KMS-11 (cell line): ENCODE measurements around the gene REXO1.

ENCODE experiments used
- H2AFZ ChIP-seq: fragments of 200-600 bp; sonication (generic); 2 replicates; pipeline ENCODE4 v1.6.1; 2016; ENCODE audit warnings: antibody characterized with exemption, mixed run types, low read depth
- H3K27ac ChIP-seq: fragments of 200-600 bp; sonication (generic); 2 replicates; pipeline ENCODE4 v1.6.1; 2016; ENCODE audit warnings: mild to moderate bottlenecking, mixed run types
- H3K27me3 ChIP-seq: fragments of 200-600 bp; sonication (generic); 2 replicates; pipeline ENCODE4 v1.6.1; 2017; ENCODE audit warnings: mild to moderate bottlenecking, low read depth, mixed run types, moderate library complexity; ENCODE audit not compliant: insufficient read depth
- H3K36me3 ChIP-seq: fragments of 200-600 bp; sonication (generic); 2 replicates; pipeline ENCODE4 v1.6.1; 2017; ENCODE audit warnings: mild to moderate bottlenecking, mixed run types; ENCODE audit not compliant: insufficient read depth
- H3K4me1 ChIP-seq: fragments of 200-600 bp; sonication (generic); 2 replicates; pipeline ENCODE4 v1.6.1; 2016; ENCODE audit warnings: mild to moderate bottlenecking, low read depth, mixed run types; ENCODE audit not compliant: poor library complexity, severe bottlenecking
- H3K4me2 ChIP-seq: fragments of 200-600 bp; sonication (generic); 2 replicates; pipeline ENCODE4 v1.7.0; 2016; ENCODE audit warnings: mild to moderate bottlenecking, mixed run types
- H3K4me3 ChIP-seq: fragments of 200-600 bp; sonication (generic); IDR thresholded peaks from 2 replicates; pipeline ENCODE4 v1.6.1; 2017; ENCODE audit warnings: low read depth, low read length, mixed read lengths; ENCODE audit not compliant: insufficient read depth
- H3K79me2 ChIP-seq: fragments of 200-600 bp; sonication (generic); 2 replicates; pipeline ENCODE4 v1.6.1; 2016; ENCODE audit warnings: low read depth, mixed run types; ENCODE audit not compliant: insufficient read depth
- H3K9ac ChIP-seq: fragments of 200-600 bp; sonication (generic); 2 replicates; pipeline ENCODE4 v1.6.1; 2016; ENCODE audit warnings: mild to moderate bottlenecking, mixed run types
- H4K20me1 ChIP-seq: fragments of 200-600 bp; sonication (generic); 2 replicates; pipeline ENCODE4 v1.6.1; 2016; ENCODE audit warnings: mild to moderate bottlenecking, mixed run types; ENCODE audit not compliant: insufficient read depth
- CTCF ChIP-seq: fragments of 200-600 bp; sonication (generic); conservative IDR thresholded peaks from 2 replicates; pipeline ENCODE4 v1.6.1; 2017; ENCODE audit warnings: low read depth, mild to moderate bottlenecking, antibody characterized with exemption, low read length, moderate library complexity, mixed read lengths

Gene REXO1

DNA sequence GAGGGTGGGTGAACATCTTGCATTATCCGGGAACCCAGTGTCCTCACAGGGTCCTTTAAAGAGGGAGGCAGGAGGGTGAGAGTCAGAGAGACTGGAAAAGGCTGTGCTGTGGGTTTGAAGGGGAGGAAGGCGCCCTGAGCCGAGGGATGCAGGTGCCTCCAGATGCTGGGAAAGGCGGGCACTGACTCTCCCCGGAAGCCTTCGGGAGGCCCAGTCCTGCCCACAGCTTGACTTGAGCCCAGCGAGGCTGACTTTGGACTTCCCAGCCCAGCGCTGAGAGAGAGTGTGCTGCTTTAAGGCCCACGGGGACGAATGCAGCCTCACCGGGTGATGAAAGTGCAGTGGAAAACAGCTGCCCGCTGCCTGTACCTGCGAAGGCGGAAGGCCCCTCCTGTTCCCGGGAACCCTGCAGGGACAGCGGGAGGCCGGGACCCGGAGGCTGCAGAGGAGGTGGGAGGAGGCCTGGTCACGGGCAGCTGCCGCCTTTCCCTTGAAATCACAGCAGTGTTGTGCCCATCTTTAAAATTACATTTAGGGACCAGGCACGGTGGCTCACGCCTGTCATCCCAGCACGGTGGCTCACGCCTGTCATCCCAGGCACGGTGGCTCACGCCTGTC, 16.1 kb downstream of the REXO1 start:
- no peak overlapping the region for H3K4me3 ChIP-seq
- peaks cover 14% of the 10 kb centered on the region; the same call in 1 of the 2 replicates for H3K79me2 ChIP-seq
- no peak overlapping the region for H3K9ac ChIP-seq
- no peak for TF ChIP-seq CTCF
- no peak overlapping the region for H2AFZ ChIP-seq
- H4K20me1 ChIP-seq, result no peaks in the 10 kb centered on the region
- no peaks in the 10 kb centered on the region for H3K27me3 ChIP-seq
- H3K4me2 ChIP-seq, result no peak overlapping the region
- no peaks in the 10 kb centered on the region for H3K4me1 ChIP-seq
- H3K36me3 ChIP-seq, result no peaks in the 10 kb centered on the region
- H3K27ac ChIP-seq, result no peak overlapping the region

- Histone ChIP-seq H3K27ac (no peak overlapping the region), H3K4me1 (no peaks in the 10 kb centered on the region), H3K79me2 (peaks cover 7% of the 10 kb centered on the region; the same call in 1 of the 2 replicates), H3K4me2 (no peak overlapping the region), H4K20me1 (no peaks in the 10 kb centered on the region), H3K9ac (no peak overlapping the region), H3K36me3 (no peaks in the 10 kb centered on the region), H3K4me3 (no peak overlapping the region), H3K27me3 (no peaks in the 10 kb centered on the region), H2AFZ (no peak overlapping the region)
- TF ChIP-seq CTCF, result no peak
These were observed 17.3 kb downstream of the REXO1 start for GRCh38 chr19:1830978-1831377.

- no peak overlapping the region for H3K4me3 ChIP-seq
- H3K36me3 ChIP-seq, result no peaks in the 10 kb centered on the region
- H3K4me2 ChIP-seq, result no peak overlapping the region
- H3K27ac ChIP-seq, result no peak overlapping the region
- H3K9ac ChIP-seq, result no peak overlapping the region
- H4K20me1 ChIP-seq, result no peaks in the 10 kb centered on the region
- no peak for TF ChIP-seq CTCF
- H3K27me3 ChIP-seq, result no peaks in the 10 kb centered on the region
- peaks cover 7% of the 10 kb centered on the region; the same call in 1 of the 2 replicates for H3K79me2 ChIP-seq
- H2AFZ ChIP-seq, result no peak overlapping the region
- no peaks in the 10 kb centered on the region for H3K4me1 ChIP-seq
These were observed 17.7 kb downstream of the REXO1 start for GRCh38 chr19:1830568-1830967.

DNA sequence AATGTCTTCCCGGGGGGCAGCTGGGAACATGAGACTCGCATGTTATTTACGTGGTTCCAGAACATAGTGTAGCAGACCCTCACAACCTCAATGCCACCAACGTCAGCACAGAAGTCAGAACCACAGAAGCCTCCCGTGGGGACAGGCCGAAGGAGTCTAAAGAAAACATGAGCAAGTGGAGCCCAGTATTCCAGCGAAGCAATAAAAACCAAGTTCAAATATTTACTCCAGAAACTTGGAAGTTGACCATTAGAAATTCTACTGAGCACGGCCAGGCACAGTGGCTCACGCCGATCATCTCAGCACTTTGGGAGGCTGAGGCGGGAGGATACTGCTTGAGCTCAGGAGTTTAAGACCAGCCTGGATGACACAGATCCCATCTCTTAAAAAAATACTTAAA, 18.3 kb downstream of the REXO1 start:
- no peaks in the 10 kb centered on the region for H3K4me1 ChIP-seq
- H3K79me2 ChIP-seq, result peaks cover 7% of the 10 kb centered on the region; the same call in 1 of the 2 replicates
- H3K27me3 ChIP-seq, result no peaks in the 10 kb centered on the region
- H3K4me3 ChIP-seq, result no peak overlapping the region
- no peak for TF ChIP-seq CTCF
- no peak overlapping the region for H2AFZ ChIP-seq
- H3K9ac ChIP-seq, result no peak overlapping the region
- H4K20me1 ChIP-seq, result no peaks in the 10 kb centered on the region
- no peak overlapping the region for H3K27ac ChIP-seq
- no peak overlapping the region for H3K4me2 ChIP-seq
- no peaks in the 10 kb centered on the region for H3K36me3 ChIP-seq
